ENCODE data around the gene SEZ6L. TPM values are rescaled to one million over a fixed set of nuclear protein-coding genes. Genes with fewer than 3 reads are reported as not detected.

Gene SEZ6L
- total and polyA plus RNA-seq, 8 donors = 0.08 to 0.82 (median 0.58) TPM

GRCh38 chr22:26215736-26216135 lies 46.5 kb downstream of the SEZ6L start:
- Histone ChIP-seq H3K36me3 (no peaks in the 10 kb centered on the region), H3K4me1 (no peaks in the 10 kb centered on the region), H3K27ac (no peak overlapping the region), H3K9me3 (no peaks in the 10 kb centered on the region), H3K27me3 (peaks cover 0 to 77% of the 10 kb centered on the region in 2 donors), H3K4me3 (no peak overlapping the region)
- ATAC-seq (no peak), DNase-seq (no peak)
- intact Hi-C loops (cut with DNase I) = no loop called here
- no peak for TF ChIP-seq CTCF (IDR thresholded peaks at IDR 0.05)

GRCh38 chr22:26225207-26225606 lies 55.9 kb downstream of the SEZ6L start:
- intact Hi-C loops (cut with DNase I) = no loop called here

GRCh38 chr22:26226538-26227297 lies 57.5 kb downstream of the SEZ6L start:
- intact Hi-C loops (cut with DNase I) = no loop called here
- Histone ChIP-seq H3K9me3 (no peaks in the 10 kb centered on the region), H3K27me3 (peaks cover 0 to 58% of the 10 kb centered on the region in 2 donors), H3K4me1 (no peaks in the 10 kb centered on the region), H3K4me3 (no peak overlapping the region), H3K36me3 (no peaks in the 10 kb centered on the region), H3K27ac (no peak overlapping the region)
- DNase-seq (no peak), ATAC-seq (no peak)
- no peak for TF ChIP-seq CTCF (IDR thresholded peaks at IDR 0.05)

More at GRCh38 chr22:26225207-26225606, 55.9 kb downstream of the SEZ6L start:
- Histone ChIP-seq H3K4me3 (no peak overlapping the region), H3K4me1 (no peaks in the 10 kb centered on the region), H3K36me3 (no peaks in the 10 kb centered on the region), H3K9me3 (no peaks in the 10 kb centered on the region), H3K27me3 (peaks cover 0 to 42% of the 10 kb centered on the region in 2 donors), H3K27ac (no peak overlapping the region)
- ATAC-seq (no peak), DNase-seq (no peak)
- TF ChIP-seq CTCF (IDR thresholded peaks at IDR 0.05) = no peak

- Histone ChIP-seq H3K36me3 (no peaks in the 10 kb centered on the region), H3K4me3 (no peak overlapping the region), H3K4me1 (no peaks in the 10 kb centered on the region), H3K27ac (no peak overlapping the region), H3K27me3 (peaks cover 0 to 79% of the 10 kb centered on the region in 2 donors), H3K9me3 (no peaks in the 10 kb centered on the region)
- TF ChIP-seq CTCF (IDR thresholded peaks at IDR 0.05) = no peak
- intact Hi-C loops (cut with DNase I) = no loop called here
- ATAC-seq = no peak
- no peak for DNase-seq
These were observed 60.6 kb downstream of the SEZ6L start for GRCh38 chr22:26229910-26230309.

GRCh38 chr22:26234296-26234695 lies 65.0 kb downstream of the SEZ6L start:
- Histone ChIP-seq H3K4me1 (no peaks in the 10 kb centered on the region), H3K27ac (no peak overlapping the region), H3K27me3 (peaks cover 0 to 84% of the 10 kb centered on the region in 2 donors), H3K9me3 (no peaks in the 10 kb centered on the region), H3K4me3 (no peak overlapping the region), H3K36me3 (no peaks in the 10 kb centered on the region)
- TF ChIP-seq CTCF (IDR thresholded peaks at IDR 0.05) = no peak
- intact Hi-C loops (cut with DNase I) = no loop called here
- DNase-seq (no peak), ATAC-seq (no peak)
